HG03565 (cell line): ENCODE data around the gene FILIP1.

ENCODE experiments used
- ATAC-seq: cut with Tn5 transposase; IDR thresholded peaks from one replicate; pipeline ENCODE4 v1.9.1; 2021; ENCODE audit warnings: mild to moderate bottlenecking, moderate library complexity; ENCODE audit not compliant: unreplicated experiment

FILIP1 gene

DNA sequence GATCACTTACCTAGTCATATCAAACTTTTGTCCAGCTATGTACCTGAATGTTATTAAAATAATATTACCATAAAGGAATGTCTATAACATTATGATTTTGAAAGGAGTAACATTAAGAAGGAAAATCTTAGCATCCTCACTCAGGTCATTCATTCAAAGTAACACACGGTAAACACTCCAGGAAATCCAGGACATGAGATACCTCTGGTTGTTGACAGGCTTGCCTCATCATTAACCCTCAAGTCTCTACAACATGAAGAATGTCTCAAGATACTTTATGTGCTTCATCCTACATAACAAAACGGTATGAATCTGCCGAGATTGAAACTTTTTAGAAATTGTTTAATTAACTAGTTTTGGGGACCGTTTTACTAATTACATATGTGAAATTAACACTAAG, 690 bp upstream of the FILIP1 start:
- no peak for ATAC-seq

DNA sequence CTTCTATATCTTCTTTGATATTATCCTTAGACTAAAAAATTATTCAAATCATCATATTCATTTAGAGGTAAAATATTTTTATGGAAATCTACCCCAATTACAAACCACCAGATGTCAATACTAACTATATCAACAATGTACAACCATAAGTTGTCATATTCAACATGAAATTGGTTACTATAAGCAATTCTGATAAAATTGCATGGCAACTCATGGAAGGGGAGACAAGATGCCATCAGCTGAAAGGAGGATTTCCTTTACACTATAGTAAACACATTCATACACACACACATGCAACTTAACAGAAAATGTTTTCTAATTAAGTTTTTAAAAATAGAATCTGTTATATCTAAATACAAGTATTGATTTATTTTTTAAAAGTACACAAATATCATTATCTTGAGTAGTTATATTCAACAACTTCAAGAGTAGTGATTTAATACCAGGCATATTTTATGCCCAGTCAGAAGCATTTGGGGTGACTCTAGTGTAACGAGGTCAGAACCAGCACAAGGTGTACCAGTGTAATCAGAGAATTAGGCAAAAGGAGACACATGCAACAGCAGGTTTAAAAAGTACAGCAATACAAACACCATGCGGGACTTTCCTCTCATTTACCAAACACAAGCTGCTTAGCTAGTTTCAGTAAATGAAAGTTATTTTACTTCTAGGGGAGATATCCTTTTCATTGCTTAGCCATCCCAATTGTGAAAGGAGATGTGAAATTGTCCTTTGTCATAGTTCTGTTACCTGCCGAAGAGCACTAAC, 1.0 kb downstream of the FILIP1 start:
- no peak for ATAC-seq

DNA sequence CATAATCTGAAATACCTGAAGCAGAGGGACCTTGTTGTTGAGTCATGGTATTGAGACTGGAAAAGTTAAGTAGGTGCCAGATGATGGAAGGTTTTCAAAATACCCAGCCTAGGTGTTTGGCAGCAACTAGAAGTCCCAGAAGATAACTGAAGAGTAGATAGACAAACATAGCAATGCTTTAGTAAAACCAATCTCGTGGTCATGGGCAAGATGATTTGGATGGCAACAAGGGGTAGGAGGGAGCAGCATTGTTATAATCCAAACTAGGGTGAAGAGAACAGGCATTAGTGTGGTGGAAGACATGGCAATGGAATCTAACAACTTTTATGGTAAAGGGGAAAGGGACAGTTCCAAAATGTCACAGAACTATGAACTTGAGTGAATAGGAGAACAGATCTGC, 2.3 kb downstream of the FILIP1 start:
- no peak for ATAC-seq

DNA sequence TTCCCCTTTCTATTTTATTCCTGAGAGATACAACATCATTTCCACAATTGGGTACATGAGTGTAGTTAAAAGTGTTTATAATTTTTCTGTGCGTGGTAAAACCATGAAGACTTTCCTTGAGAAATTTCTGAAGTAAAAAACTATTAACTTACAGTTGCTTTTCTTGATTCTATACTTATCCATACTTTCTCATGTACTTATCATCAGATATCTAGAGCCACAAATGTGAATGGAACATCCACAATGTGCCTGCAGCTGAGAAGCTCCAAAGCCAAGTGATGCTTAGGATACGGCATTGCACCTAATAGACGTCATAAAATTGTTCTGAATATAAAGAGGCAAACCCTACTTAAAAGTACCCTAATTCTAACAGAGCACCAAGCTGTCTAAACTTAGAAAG, 2.9 kb downstream of the FILIP1 start:
- ATAC-seq = no peak

DNA sequence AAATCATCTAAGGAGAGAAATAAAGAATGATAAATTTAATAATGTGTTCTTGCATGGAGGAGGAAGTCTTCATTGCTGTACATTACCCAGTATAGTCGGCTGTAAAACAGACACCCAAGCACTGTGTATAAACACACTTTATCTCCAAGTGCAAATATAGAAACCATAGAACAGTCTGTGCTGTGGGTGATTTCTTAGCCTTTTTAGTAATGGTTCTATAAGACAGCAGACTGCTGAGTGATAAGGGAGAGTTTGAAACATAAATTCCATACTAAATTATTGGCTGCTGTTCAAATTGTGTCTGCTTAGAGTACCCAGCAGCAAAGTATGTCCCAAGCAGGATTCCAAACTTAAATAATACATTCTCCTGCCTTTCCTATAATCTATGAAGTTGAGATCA, 4.6 kb downstream of the FILIP1 start:
- ATAC-seq = no peak

DNA sequence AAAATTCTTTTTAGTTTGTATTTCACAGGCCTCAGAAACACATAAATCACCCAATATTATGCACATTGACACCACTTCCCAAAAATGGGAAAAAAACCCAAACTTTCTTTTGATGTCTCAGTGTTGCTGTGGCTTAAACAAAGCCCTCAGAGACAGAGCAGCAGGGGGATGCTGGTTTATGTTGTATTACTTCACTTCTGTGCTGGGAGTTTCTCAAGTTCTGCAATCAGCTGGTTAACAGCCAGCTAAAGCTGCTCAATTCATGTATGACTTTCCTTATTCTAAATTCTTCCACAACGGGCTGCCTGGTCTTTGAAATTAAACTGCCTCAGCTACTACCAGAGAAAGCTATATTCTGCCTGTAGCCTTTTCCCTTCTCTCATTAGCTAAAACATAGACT, 5.6 kb downstream of the FILIP1 start:
- no peak for ATAC-seq

DNA sequence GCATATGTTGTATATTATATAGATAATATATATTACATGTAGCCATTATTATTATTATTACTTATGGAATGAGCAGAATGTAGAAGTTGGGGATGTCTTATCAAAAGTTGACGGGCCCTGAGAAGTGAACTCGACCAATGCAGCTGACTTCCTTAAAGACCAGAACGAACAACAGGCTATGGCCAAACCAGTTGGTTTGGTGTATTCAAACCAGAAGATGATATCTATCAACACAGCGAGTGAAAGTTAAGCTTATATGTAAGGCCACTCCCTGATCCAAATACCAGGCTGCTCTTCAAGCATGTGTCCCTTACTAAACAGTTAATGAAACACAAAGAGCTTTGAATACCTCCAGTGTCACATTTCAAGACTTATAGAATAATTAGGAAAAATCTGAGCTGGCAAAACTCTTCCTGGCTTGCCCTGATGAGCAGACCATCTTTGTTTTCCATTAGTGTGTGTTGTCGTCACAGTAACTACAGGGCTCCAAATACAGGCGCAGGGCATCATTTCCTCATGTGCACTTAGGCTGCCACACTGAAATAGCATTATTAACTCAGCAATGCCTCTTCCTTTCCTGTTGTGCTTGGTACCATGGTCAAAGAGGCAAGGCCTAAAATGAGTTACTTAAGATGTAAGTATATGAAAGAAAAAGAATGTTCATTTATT, 6.6 kb downstream of the FILIP1 start:
- ATAC-seq = no peak

DNA sequence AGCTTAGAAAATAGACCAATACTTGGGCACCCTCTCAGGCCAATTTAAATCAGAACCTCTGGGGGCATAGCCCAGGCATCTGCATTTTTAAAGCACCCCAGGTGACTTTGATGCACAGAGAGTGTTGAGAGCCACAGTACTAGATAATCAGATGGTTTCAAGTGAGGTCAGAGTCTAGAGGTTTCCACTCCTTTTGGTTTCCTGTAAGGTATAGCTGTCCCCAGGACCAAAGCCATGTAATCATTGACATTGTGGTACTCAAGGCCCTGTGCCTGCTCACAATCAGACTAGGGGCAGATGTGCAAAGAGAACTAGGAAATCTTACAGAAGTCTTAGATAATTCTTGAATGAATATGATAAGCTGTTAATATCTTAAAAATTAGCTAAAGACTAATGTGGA, 9.1 kb downstream of the FILIP1 start:
- peak; percentile 54 for ATAC-seq

DNA sequence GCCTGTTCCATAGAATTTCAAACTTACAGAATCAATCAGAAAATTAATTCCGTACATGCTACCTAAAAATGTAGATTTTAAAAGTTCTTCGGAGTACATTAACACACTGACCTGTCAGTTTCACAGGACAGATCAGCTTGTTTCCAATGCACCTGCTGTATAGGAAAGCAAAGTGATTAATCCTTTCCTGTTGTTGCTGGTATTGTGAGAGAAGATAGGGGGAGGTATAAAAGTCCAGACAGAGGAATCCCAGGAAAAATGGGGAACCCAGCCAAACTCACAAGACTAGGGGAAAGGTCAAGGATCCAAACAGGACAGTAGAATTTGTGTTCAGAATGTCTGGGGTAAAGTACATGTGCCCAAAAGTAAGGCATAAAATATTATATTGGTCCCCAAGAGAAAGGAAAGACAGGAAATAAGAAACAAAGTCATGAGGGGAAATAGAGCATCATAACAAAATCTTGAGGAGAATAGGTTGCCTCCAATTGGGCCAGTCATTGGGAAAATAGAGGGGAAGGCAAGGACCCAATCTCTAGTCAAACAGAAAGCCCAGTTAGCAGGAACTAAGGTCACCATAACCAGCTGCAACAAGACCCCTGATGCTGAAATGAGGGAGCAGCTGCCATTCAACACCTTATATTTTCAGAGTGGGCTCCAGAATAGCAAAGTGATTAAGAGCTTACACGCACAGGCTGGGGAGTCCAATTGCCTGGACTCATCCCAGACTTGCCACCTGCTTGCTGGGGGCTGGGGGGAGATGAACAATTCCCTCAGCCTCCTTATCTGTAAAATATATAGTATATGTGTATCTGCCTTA, 10.3 kb downstream of the FILIP1 start:
- no peak for ATAC-seq

DNA sequence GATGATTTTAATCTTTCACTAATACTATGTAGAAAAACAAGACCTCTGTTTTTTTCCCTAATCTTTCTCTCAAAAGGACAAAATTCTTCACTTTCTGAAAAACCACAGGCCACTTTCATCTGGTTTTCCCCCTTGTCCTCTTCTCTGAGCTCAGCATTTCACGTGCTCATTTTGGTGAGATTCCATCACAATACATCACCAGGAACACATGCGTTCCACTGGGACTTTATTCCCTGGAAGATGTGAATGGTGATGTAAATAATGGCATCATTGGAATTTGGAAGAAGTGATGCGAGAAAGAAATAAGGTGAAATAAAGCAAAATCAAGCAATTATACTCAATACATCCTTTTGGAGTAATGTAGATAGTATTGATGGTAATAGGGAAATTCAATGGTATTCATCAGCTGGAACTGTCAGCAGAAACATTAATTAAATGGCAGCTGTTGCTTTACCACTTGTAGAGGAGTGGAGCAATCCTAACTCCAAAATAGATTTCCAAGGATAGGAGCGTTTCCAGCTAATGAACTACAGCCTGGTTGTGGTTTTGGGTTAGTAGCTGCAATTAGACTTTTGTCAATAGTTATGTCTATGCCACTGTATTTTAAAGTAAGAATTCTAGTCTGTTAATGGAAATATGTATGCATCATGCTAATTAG, 11.5 kb downstream of the FILIP1 start:
- ATAC-seq = no peak

DNA sequence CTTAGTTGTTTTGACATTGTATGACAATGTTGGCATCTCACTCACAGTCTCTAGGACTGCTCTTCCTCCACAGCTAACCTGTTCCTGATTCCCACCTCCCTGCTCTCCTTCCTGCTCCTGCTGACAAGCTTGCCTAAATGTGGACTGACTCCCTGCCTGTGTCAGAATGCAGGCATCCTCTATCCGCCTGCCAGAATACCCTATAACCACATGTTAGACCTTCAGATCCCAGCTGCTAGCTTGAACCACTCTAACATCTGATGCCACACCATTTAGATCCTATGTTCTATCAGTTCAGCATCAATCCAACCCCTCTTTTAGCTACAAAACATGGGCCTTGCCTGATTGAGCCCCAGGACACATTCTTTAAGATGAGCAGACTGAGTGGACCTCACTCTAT, 12.2 kb downstream of the FILIP1 start:
- no peak for ATAC-seq

DNA sequence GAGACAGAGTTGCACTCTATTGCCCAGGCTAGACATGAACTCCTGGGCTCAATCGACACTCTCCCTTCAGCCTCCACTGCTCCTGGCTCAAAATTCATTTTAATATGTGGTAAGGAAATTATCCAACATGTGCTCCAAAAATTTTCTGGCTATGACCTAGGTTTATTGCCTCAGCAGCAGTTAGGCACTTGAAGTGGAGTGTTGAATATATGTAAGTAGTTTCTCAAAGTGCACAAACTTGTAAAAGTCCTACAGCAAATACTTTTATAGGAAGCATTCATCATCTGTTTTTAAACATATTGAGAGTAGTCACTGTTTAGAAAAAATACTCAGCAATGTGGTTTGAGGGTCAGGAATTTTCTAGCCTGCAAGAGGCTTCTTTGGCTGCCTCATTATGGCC, 13.2 kb downstream of the FILIP1 start:
- ATAC-seq = no peak

DNA sequence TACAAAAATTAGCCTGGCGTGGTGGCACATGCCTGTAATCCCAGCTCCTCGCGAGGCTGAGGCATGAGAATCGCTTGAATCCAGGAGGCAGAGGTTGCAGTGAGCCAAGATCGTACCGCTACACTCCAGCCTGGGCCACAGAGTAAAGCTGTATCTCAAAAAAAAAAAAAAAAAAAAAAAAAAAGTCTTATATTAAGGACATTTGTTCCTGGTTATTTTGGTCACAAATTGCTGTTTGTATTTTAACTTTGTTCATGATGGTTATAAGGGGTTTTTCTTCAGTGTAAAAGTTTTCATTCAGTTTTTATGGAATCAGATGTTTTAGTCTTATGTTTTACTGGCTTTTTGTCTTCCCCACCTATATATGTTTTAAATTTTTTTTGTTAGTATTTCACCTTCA, 13.9 kb downstream of the FILIP1 start:
- no peak for ATAC-seq

DNA sequence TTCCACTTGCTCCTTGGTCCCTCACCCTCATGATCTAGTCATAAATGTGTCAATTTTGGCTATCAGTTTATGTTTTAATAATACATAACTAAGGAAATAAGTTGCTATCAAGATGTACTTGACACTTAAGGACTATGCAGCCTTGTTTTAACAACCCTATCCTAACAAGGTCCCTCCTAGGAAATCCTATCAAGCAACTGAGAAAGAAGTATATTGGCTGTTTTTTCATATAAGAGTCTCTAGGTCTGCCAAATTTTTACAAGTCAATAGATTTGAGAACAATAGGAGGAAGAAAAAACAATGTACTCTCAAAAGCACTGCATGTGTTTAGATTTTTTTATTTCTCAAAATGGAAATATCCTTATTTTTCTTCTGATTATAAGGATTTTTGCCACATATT, 14.7 kb downstream of the FILIP1 start:
- ATAC-seq = no peak

DNA sequence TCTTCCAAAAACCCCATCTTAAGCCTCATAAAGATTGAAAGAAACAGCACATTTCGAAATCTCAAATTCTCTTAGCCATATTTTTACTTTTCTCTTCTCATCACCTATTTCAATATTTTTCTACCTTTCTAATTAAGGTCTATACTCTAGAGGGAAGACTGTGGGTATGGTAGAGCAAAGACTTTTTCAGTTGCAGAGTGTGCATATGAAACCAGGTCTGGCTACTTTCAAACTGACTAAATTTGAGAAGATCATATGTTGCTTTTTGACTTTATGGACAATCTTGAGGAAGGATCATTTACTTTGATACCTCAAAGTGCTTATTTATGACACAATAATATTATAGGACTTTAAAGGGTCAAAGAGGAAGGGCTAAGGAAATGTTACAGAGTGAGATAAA, 20.7 kb downstream of the FILIP1 start:
- peak; percentile 84 for ATAC-seq

DNA sequence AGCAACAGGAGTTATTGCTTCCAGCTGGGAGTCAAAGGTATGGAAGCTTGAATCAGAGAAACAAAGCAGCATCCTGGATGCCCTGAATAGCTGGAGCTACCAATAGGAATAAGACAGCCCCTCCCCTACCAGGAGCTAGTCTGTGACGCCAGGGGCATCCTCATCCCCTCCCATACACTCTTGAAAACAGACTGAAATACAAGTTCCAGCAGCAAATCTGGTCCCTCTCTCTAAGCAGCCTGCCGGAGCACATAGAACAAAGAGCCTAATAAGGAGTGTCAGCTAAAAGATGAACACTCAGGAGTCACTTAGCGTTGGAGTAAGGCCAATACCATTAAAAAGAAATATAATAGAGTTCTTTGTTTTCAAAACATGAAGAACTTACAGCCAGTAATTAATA, 25.6 kb downstream of the FILIP1 start:
- no peak for ATAC-seq

DNA sequence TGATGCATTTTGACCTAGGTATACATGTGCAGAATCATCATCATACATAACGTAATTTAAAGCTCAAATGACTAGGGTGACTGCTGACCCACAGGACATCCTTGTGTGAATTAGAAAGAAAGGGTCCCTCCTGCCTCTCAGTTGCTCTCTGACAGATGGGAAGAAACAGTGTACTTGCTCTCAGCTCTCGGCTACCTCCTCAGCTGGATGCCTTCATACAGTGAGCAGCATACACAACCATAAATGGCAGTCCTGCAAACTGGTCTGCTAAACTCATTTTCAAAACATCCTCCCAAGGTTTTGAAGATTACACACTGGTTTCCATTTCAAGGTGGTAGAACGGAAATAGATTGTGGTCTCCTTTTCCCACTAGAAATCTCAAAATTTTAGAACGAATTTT, 26.3 kb downstream of the FILIP1 start:
- no peak for ATAC-seq

DNA sequence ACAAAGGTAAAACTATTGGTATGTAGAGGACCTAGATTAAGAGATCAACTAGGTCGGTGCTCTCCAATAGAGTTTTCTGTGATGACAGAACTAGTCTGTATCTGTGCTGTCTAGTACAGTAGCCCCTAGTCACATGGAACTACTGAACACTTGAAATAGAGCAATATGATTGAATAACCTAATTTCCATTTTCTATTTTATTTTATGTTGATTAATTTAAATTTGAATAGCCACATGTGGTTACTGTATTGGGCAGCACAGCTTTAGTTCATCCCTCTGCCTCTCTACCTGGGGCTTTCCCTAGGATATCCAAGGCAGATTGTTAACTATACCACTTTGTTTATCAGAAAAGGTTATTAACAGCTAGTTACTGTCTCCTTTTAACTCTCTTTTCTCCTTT, 27.0 kb downstream of the FILIP1 start:
- no peak for ATAC-seq

DNA sequence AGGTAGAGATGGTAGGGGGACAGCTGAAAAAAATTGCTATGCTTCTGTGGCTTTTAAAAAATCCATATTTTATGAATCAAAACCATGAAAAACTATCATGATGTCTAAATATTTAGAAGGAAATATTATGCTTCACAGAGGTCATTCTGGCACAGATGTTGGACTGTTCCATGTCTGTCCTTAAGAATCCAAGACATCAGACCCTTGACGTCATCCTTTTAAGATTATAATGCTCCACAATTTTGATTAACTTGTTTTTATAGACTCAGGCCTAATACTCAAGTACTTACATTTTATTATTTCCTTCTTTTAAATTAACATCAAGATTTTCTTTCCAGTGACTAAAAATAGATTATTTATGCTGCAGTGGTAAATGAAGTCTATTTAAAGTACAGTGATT, 29.7 kb downstream of the FILIP1 start:
- no peak for ATAC-seq

DNA sequence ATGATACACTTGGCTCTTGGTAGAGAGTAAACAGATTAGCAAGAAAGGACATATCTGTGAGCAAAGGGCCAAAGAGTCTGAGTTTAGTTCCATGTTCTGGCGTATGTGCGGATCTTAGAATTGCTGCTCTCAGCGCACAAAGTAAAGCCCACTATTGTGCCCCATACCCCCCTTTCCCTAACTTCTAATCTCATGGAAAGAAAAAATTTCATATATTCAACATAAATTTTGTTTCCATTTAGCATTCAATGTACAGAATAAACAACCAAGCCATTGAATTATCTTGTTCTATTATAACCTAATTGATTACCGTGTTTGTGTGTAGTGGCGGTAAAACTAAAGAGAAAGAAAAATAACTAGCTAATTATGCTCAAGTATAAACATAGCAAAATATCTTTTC, 30.5 kb downstream of the FILIP1 start:
- ATAC-seq = no peak

DNA sequence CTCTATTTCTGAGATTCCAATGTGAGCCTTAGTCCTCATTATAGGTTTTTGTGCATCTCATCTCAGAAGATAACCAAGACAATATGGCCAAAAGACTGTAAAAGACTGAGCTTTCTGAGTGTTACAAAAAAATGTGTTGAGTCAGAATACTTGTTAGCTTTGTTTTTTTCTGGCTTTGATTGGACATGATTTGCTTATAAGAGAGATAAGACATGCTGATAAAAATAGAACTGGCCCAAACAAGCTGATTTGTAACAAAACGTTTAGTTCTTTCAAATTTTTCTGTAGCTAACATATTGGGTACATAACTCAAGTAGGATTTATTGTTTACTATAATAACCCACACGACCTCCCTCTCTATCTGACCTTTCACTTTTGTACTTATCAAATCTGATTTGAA, 32.9 kb downstream of the FILIP1 start:
- ATAC-seq = no peak
